IMR-90 (cell line): ENCODE data around the gene BSND. TPM values are rescaled to one million over a fixed set of nuclear protein-coding genes. Genes with fewer than 3 reads are reported as not detected.

ENCODE experiments used
- ATAC-seq: fragments of 200-7000 bp; cut with Tn5 transposase; 2 replicates; pipeline ENCODE4 v1.9.1; 2020; ENCODE audit warnings: low read depth, mild to moderate bottlenecking, moderate library complexity
- BruUV-seq: library from RNA; stranded (reverse); fragments of 400-500 nt; replicated peaks from 2 replicates; lab custom pipeline; 2021; lab: Mats Ljungman, UMichigan
- CTCF ChIA-PET: fragments of 300-600 bp; formaldehyde crosslinking; extraction: SDS; loops from one replicate; lab custom pipeline; 2021; ENCODE audit warnings: antibody characterized with exemption; lab: Yijun Ruan, JAX
- POLR2A ChIA-PET: fragments of 300-600 bp; sonication (Branson Sonifier 250); formaldehyde crosslinking; loops from one replicate; lab custom pipeline; 2022; ENCODE audit warnings: antibody characterized with exemption; ENCODE audit not compliant: unreplicated experiment; lab: Charles Lee
- DNase-seq: peaks from one replicate; pipeline ENCODE4 v3.0.0; 2013
- H2AFZ ChIP-seq: replicated peaks from 2 replicates; pipeline ENCODE3; 2013; ENCODE audit warnings: low read length, mild to moderate bottlenecking; ENCODE audit not compliant: poor library complexity
- H2AK5ac ChIP-seq: 2 replicates; pipeline ENCODE4 v1.6.1; 2013; ENCODE audit warnings: low read depth, low read length, inconsistent platforms
- H2AK9ac ChIP-seq: replicated peaks from 2 replicates; pipeline ENCODE3; 2013; ENCODE audit warnings: mild to moderate bottlenecking, low read depth, low read length, moderate library complexity; ENCODE audit not compliant: poor library complexity
- H2BK120ac ChIP-seq: 2 replicates; pipeline ENCODE4 v1.6.1; 2013; ENCODE audit warnings: low read depth, low read length, inconsistent platforms
- H2BK15ac ChIP-seq: 3 replicates; pipeline ENCODE4 v1.6.1; 2013; ENCODE audit warnings: low read depth, low read length, inconsistent platforms
- H2BK20ac ChIP-seq: 2 replicates; pipeline ENCODE4 v1.6.1; 2013; ENCODE audit warnings: low read depth, mild to moderate bottlenecking, inconsistent platforms, low read length, moderate library complexity
- H2BK5ac ChIP-seq: 2 replicates; pipeline ENCODE4 v1.6.1; 2013; ENCODE audit warnings: mild to moderate bottlenecking, low read depth, low read length, inconsistent platforms; ENCODE audit not compliant: poor library complexity, severe bottlenecking
- H3K14ac ChIP-seq: replicated peaks from 2 replicates; pipeline ENCODE4 v1.6.1; 2013; ENCODE audit warnings: low read depth, low read length, inconsistent platforms
- H3K18ac ChIP-seq: 2 replicates; pipeline ENCODE4 v1.6.1; 2013; ENCODE audit warnings: low read depth, low read length, control low read depth
- H3K23ac ChIP-seq: 2 replicates; pipeline ENCODE4 v1.6.1; 2013; ENCODE audit warnings: low read depth, low read length, inconsistent platforms
- H3K27ac ChIP-seq: 2 replicates; pipeline ENCODE4 v1.5.1; 2013; ENCODE audit warnings: mild to moderate bottlenecking, control low read depth, low read length; ENCODE audit not compliant: insufficient read depth
- H3K27me3 ChIP-seq: 2 replicates; pipeline ENCODE4 v1.6.1; 2013; ENCODE audit warnings: low read length; ENCODE audit not compliant: control insufficient read depth, insufficient read depth
- H3K36me3 ChIP-seq: 2 replicates; pipeline ENCODE4 v1.6.1; 2013; ENCODE audit warnings: low read length, mixed read lengths; ENCODE audit not compliant: control insufficient read depth, insufficient read depth
- H3K4ac ChIP-seq: 2 replicates; pipeline ENCODE4 v1.6.1; 2013; ENCODE audit warnings: low read depth, low read length, inconsistent platforms
- H3K4me1 ChIP-seq: 2 replicates; pipeline ENCODE4 v1.6.1; 2013; ENCODE audit warnings: low read length, mixed read lengths; ENCODE audit not compliant: control insufficient read depth, insufficient read depth
- H3K4me2 ChIP-seq: 2 replicates; pipeline ENCODE4 v1.6.1; 2013; ENCODE audit warnings: low read depth, mild to moderate bottlenecking, control low read depth, low read length, moderate library complexity
- H3K4me3 ChIP-seq: 2 replicates; pipeline ENCODE4 v1.5.1; 2013; ENCODE audit warnings: low read depth, mild to moderate bottlenecking, control low read depth, low read length, moderate library complexity; ENCODE audit not compliant: insufficient read depth
- H3K56ac ChIP-seq: 2 replicates; pipeline ENCODE4 v1.6.1; 2013; ENCODE audit warnings: low read length, inconsistent platforms; ENCODE audit not compliant: insufficient read depth; ENCODE audit errors: extremely low read depth
- H3K79me1 ChIP-seq, 2 experiments: 2 replicates each; pipeline ENCODE4 v1.6.1; 2013; ENCODE audit warnings: low read length in 2 of 2, inconsistent platforms in 1 of 2, low read depth in 1 of 2
- H3K9ac ChIP-seq: 2 replicates; pipeline ENCODE4 v1.6.1; 2013; ENCODE audit warnings: low read depth, low read length, control low read depth
- H3K9me1 ChIP-seq: 2 replicates; pipeline ENCODE4 v1.6.1; 2013; ENCODE audit warnings: low read length, inconsistent platforms; ENCODE audit not compliant: insufficient read depth
- H3K9me3 ChIP-seq: 2 replicates; pipeline ENCODE4 v1.6.1; 2013; ENCODE audit warnings: low read length; ENCODE audit not compliant: control insufficient read depth, insufficient read depth
- H4K20me1 ChIP-seq: 2 replicates; pipeline ENCODE4 v1.6.1; 2013; ENCODE audit warnings: low read length, inconsistent platforms; ENCODE audit not compliant: insufficient read depth
- H4K5ac ChIP-seq: 2 replicates; pipeline ENCODE4 v1.6.1; 2013; ENCODE audit warnings: mild to moderate bottlenecking, low read depth, low read length, control low read depth
- H4K8ac ChIP-seq, 2 experiments: 2 replicates each; pipeline ENCODE4 v1.6.1; 2013; ENCODE audit warnings: low read depth in 2 of 2, low read length in 2 of 2, control low read depth in 1 of 2, inconsistent platforms in 1 of 2
- H4K91ac ChIP-seq: 2 replicates; pipeline ENCODE4 v1.6.1; 2013; ENCODE audit warnings: low read depth, low read length, inconsistent platforms; ENCODE audit not compliant: insufficient read depth
- BHLHE40 ChIP-seq: fragments of 150-350 bp; IDR thresholded peaks from 2 replicates; pipeline ENCODE4 v1.6.1; 2016; ENCODE audit warnings: mild to moderate bottlenecking, low read depth, low read length
- CEBPB ChIP-seq: IDR thresholded peaks from 2 replicates; pipeline ENCODE4 v1.6.1; 2012; ENCODE audit warnings: low read depth, low read length, improper control_type of control experiment
- CHD1 ChIP-seq: IDR thresholded peaks from 2 replicates; pipeline ENCODE4 v1.6.1; 2012; ENCODE audit warnings: low read depth, low read length, improper control_type of control experiment
- FOS ChIP-seq: fragments of 150-350 bp; IDR thresholded peaks from 2 replicates; pipeline ENCODE4 v1.6.1; 2016; ENCODE audit warnings: low read depth, low read length
- MAFK ChIP-seq: IDR thresholded peaks from 2 replicates; pipeline ENCODE4 v1.6.1; 2012; ENCODE audit warnings: low read depth, low read length, improper control_type of control experiment
- MXI1 ChIP-seq: IDR thresholded peaks from 2 replicates; pipeline ENCODE4 v1.6.1; 2012; ENCODE audit warnings: low read depth, mild to moderate bottlenecking, low read length, moderate library complexity, borderline replicate concordance
- POLR2A ChIP-seq: IDR thresholded peaks from 2 replicates; pipeline ENCODE4 v1.6.1; 2012; ENCODE audit warnings: mild to moderate bottlenecking, low read depth, low read length
- RAD21 ChIP-seq: IDR thresholded peaks from 2 replicates; pipeline ENCODE4 v1.6.1; 2012; ENCODE audit warnings: low read length, improper control_type of control experiment
- RCOR1 ChIP-seq: IDR thresholded peaks from 2 replicates; pipeline ENCODE4 v1.6.1; 2012; ENCODE audit warnings: mild to moderate bottlenecking, low read length, improper control_type of control experiment; ENCODE audit not compliant: insufficient replicate concordance
- SMC3 ChIP-seq: fragments of 150-350 bp; IDR thresholded peaks from 2 replicates; pipeline ENCODE4 v1.6.1; 2016; ENCODE audit warnings: low read depth, mild to moderate bottlenecking, antibody characterized with exemption, low read length, moderate library complexity
- WGBS, 2 experiments: methylation state at CpG; one replicate each; pipeline versions ENCODE4 v1.1.5 to v1.1.7; 2013; ENCODE audit warnings: missing lambda C conversion rate in 2 of 2; ENCODE audit not compliant: insufficient read length in 1 of 2; ENCODE audit errors: extremely low coverage in 2 of 2; 5-methylcytosine and 5-hydroxymethylcytosine counted together
- dilution Hi-C: fragments of 300-500 bp; cut with HindIII; formaldehyde crosslinking; loops from one replicate; pipeline ENCODE4 v1.14.3; 2018; ENCODE audit warnings: low sequenced_read_pairs; ENCODE audit not compliant: unreplicated experiment
- in situ Hi-C: fragments of 300-500 bp; cut with MboI; formaldehyde crosslinking; loops from 3 replicates; pipeline ENCODE4 v1.14.3; 2019; ENCODE audit warnings: low sequenced_read_pairs, inconsistent platforms, mixed read lengths
- intact Hi-C: fragments of 100-400 bp; cut with micrococcal nuclease; formaldehyde crosslinking; loops from 2 replicates; pipeline ENCODE4 v1.10.0; 2022
- polyA plus RNA-seq, 3 experiments: library from polyadenylated mRNA; depleted of rRNA; stranded (reverse); fragments of >200 nt; gene quantifications; 2 replicates each; pipeline ENCODE4 v1.2.3, GENCODE V29; 2012; ENCODE audit warnings: low replicate concordance in 1 of 3
- total RNA-seq: library from RNA; depleted of rRNA; stranded (reverse); fragments of >200 nt; gene quantifications from 2 replicates; pipeline ENCODE4 v1.2.3, GENCODE V29; 2012
- TF ChIP-seq, protein P1 (sequence below): conservative IDR thresholded peaks from 2 replicates; pipeline ENCODE4 v1.5.1; 2012; ENCODE audit warnings: mild to moderate bottlenecking, low read depth, low read length, improper control_type of control experiment

Gene BSND
- total and polyA plus RNA-seq, 2 of the 4 experiments (the other 2 are of a cell fraction), result not detected

DNA sequence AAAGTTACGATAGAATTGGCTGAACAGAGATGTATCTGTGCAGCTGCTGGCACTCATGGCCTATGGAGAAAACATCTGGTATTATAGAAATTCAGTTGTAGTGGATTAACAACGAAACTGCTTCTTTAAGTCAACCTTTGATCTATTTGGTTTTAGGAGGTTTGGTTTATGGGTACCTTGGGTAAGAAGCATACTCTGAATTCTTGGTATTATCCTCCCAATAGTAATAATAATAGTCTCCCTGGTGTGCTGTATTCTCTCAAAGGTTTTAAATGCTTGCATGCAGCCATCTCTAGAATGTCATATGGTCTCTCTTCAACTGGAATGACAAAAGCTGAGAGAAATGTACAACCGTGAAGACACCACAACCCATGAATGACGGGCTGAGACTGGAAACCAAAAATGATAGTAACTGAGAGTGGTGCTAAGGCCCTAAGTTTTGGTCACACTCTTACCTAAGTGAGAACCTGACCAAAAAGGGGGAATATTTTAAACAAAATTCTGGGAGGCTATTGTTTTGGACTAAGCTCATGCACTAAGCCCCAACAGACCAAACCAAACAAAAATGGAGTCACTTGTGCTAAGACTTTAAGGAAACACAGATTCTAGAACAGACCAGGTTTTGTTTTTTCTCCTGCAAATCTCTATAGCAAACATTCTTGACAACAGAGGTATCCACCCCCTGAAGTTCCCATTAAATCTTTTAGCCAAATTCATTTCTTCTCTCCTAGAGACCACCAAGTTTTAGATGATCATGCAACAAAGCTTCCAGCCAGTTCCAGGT is 35.9 kb upstream of the BSND start:
- POLR2A ChIA-PET, result no interaction called here
- no CpG with 5 or more reads among the region's 4 CpGs for WGBS, 2 experiments
- no peak overlapping the region for H4K5ac ChIP-seq
- H2BK15ac ChIP-seq, result no peak overlapping the region
- H3K36me3 ChIP-seq, result no peaks in the 10 kb centered on the region
- no peak overlapping the region for H3K56ac ChIP-seq
- H4K8ac ChIP-seq, result no peak overlapping the region
- no peak overlapping the region for H2AK9ac ChIP-seq
- 0 out of 2 replicates have a peak, but pooled peaks cover 3% of the 10 kb centered on the region for H3K9me1 ChIP-seq
- no peak for ATAC-seq
- H3K9me3 ChIP-seq, result peaks cover under 1% of the 10 kb centered on the region; the same call in 1 of the 2 replicates
- in situ Hi-C loops (no loop called here), intact Hi-C loops (no loop called here), dilution Hi-C loops (no loop called here)
- no peaks in the 10 kb centered on the region for H3K79me1 ChIP-seq
- CTCF ChIA-PET, result no interaction called here
- TF ChIP-seq, protein P1, sequence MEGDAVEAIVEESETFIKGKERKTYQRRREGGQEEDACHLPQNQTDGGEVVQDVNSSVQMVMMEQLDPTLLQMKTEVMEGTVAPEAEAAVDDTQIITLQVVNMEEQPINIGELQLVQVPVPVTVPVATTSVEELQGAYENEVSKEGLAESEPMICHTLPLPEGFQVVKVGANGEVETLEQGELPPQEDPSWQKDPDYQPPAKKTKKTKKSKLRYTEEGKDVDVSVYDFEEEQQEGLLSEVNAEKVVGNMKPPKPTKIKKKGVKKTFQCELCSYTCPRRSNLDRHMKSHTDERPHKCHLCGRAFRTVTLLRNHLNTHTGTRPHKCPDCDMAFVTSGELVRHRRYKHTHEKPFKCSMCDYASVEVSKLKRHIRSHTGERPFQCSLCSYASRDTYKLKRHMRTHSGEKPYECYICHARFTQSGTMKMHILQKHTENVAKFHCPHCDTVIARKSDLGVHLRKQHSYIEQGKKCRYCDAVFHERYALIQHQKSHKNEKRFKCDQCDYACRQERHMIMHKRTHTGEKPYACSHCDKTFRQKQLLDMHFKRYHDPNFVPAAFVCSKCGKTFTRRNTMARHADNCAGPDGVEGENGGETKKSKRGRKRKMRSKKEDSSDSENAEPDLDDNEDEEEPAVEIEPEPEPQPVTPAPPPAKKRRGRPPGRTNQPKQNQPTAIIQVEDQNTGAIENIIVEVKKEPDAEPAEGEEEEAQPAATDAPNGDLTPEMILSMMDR, result no peak
- TF ChIP-seq SMC3 (no peak), BHLHE40 (no peak), CEBPB (no peak), RCOR1 (no peak), CHD1 (no peak), RAD21 (no peak), FOS (no peak), MXI1 (no peak), MAFK (no peak), POLR2A (no peak)
- H3K18ac ChIP-seq, result no peak overlapping the region
- H3K27ac ChIP-seq, result no peak overlapping the region
- no peak for DNase-seq
- H2AFZ ChIP-seq, result no peak overlapping the region
- H3K14ac ChIP-seq, result no peak overlapping the region
- BruUV-seq, result no TSS peak
- no peak overlapping the region for H3K9ac ChIP-seq
- H2BK20ac ChIP-seq, result no peak overlapping the region
- H3K4me1 ChIP-seq, result no peaks in the 10 kb centered on the region
- H4K91ac ChIP-seq, result no peak overlapping the region
- H2BK5ac ChIP-seq, result no peak overlapping the region
- H3K4me2 ChIP-seq, result no peak overlapping the region
- H2BK120ac ChIP-seq, result no peak overlapping the region
- no peaks in the 10 kb centered on the region for H4K20me1 ChIP-seq
- no peak overlapping the region for H3K4ac ChIP-seq
- H2AK5ac ChIP-seq, result no peak overlapping the region
- no peak overlapping the region for H3K23ac ChIP-seq
- peaks cover 13% of the 10 kb centered on the region for H3K27me3 ChIP-seq
- H3K4me3 ChIP-seq, result no peak overlapping the region
